COLO668 (cell line): Measurements from ENCODE around the gene ASPHD1.
"Not testable (repeated sequence)": the region's sequence is repeated elsewhere in the genome, so short reads cannot be mapped to it uniquely, and the experiment has no call there.

Experiments
- DNase-seq: peaks from one replicate; lab custom pipeline; 2025; ENCODE audit not compliant: unreplicated experiment; lab: John Stamatoyannopoulos, UW

ASPHD1 gene

DNA sequence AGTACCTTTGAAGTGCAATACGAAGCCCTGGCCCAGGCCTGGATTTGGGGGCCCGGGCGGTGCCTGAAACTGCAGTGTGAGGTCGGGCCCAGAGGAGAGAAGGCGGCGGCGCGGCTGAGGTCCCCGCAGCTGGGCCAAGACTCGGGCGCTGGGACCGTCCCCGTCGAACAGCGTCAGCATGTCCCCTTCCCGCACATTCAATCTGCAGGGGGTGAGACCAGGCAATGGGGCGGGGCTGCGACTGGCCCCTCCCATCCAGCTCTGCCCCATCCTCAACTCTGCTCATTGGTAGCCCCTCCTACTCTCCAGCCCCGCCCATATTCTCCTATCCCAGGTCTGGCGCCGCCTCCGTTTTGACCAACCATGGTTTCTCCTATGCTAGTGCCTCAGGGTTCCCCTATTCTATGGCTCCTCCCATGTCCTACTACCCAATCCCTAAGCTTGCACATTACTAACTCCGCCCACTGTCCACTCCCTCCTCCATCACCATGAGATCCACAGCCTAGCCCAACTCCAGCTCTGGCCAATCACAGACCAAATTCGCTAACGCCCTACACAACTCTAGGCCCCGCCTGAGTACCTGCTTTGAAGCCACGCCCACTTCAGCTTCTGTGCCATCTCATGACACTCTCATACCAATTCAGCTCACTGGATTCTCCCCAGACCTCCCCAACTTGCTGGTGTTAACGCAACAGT lies 22.9 kb upstream of the ASPHD1 start:
- DNase-seq: no peak

DNA sequence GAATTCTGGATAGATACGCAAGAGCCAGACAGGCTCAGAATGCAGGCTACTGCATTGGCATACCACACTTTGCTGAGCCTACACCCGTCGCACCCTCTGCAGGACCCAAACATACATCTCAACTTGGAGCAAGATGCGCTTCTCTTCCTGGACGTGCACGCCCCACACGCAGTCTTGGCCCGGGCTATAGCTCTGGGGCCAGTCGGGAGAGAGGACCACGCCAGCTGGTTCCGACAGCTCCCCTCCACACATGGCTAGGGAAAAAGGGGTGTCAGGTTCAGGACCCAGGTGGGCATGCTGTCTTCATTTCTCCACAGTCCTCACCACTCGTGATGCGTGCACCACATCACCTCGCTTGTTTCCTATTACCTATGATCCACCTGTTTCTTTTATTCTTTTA lies 22.1 kb upstream of the ASPHD1 start:
- DNase-seq: no peak

DNA sequence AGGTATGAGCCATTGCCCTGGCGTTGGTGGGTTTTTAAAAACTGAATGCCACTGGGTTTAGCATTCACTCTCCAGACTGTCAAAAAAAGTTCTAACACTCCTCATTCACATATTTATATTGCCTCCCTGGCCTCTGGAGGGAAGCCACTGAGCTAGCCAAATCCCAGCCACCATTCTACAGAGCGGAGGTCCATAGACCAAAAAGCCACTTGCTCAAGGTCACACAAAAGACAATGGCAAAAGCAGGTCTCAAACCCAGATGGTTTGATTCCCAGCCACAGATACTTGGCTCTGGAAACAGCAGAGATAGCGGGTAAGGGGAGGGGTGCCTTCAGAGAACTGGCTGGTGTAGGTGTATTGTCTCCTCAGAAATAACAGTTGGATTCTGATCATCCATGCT lies 19.2 kb upstream of the ASPHD1 start:
- no peak for DNase-seq

DNA sequence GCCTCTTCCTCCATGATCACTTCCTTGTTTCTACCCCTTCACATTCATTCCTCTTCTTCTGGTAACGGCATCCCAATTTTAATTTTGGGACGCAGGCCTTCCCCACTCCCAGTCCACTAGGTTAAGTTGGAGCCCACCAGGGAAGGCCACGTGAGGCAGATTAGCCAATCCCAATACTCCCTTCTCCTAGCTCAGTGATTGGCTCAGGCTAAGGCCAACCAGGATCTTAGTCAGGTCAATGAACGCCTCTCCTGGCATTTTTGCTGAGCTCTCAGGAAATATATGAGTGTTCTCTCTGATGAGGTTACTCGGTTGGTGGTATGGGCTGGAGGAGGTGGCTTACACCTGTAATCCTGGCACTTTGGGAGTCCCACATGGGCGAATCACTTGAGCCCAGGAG lies 16.3 kb upstream of the ASPHD1 start:
- DNase-seq: no peak

DNA sequence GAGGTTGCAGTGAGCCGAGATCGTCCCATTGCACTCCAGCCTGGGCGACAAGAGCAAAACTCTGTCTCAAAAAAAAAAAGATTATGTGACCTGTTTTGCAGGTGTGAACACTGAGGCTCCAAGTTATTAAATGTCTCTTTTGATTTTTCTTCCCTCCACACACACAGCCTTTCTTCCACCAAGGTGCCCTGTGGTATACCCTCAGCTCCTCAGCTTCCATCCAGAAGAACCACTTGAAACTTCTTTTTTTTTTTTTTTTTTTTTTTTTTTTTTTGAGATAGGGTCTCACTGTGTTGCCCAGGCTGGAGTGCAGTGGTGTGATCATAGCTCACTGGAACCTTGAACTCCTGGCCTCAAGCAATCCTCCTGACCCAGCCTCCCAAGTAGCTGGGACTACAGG lies 10.9 kb upstream of the ASPHD1 start:
- DNase-seq: not testable (repeated sequence)

DNA sequence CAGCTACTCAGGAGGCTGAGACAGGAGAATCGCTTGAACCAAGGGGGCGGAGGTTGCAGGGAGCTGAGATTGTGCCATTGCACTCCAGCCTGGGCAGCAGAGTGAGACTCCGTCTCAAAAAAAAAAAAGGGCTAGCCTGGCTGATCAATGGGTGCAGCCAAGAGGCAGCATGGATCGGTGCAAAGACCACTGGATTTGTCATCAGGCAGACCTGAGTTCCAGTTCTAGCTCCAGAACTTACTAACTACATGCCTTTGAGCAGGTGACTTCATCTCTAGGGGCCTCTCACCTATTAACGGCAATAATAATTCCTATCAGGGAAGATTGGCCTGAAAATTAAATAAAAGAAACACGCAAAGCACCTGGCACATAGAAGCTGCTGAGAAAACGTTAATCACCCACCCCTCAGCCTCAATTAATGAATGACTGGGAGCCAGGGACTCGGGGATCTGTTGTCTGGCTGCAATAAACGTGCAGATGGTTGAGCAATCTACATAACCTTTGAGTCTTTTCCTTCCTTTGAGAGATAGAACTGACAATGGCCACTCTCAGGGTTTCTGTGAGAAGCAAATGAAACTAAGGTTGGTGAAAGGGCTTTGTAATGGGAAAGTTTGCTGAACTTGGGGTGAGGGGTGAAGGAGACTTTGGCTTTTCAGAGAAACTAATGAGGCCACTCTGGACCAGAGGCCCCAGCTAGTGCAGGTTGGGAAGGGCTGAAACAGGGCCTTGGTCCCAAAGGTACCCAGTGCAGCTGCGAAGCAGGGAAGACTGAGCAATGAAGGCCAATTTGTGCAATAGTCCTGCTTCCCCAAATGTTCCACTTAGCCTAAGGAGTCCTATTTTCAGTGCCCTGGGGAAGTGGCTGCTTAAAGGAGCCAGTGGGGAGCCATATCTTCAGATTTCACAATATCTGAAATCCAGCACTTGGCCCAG lies 8.5 kb upstream of the ASPHD1 start:
- DNase-seq: no peak

DNA sequence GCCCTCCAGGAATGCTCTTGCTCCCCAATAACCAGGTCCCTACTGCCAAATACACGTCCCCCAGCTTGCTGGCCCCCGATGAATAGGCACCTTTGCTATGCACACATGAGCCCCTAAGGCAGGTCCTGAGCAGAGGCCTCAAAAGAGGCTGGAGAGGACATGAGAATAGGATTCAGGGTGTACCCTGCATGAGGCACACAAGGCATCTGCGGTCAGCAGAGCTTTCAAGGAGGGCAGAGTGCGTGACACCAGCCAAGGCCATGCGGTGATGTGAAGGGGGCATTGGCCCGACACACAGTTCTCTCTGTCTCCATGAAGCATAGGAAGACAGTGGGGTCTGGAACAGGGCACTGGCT lies 7.9 kb upstream of the ASPHD1 start:
- DNase-seq: no peak

DNA sequence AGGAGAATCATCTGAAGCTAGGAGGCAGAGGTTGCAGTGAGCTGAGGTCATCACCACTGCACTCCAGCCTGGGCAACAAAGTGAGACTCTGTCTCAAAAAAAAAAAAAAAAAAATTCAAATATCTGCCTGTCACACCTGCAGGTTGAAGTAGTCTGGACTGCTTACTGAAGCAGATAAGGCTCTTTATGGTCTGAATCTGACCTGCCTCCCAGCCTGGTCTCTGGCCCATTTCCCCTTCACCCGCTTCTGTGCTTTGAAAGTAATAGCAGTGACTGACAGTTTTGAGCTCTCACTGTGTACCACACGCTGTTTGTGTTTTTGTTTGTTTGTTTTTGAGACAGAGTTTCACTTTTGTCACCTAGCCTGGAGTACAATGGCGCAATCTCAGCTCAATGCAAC lies 6.7 kb upstream of the ASPHD1 start:
- no peak for DNase-seq

DNA sequence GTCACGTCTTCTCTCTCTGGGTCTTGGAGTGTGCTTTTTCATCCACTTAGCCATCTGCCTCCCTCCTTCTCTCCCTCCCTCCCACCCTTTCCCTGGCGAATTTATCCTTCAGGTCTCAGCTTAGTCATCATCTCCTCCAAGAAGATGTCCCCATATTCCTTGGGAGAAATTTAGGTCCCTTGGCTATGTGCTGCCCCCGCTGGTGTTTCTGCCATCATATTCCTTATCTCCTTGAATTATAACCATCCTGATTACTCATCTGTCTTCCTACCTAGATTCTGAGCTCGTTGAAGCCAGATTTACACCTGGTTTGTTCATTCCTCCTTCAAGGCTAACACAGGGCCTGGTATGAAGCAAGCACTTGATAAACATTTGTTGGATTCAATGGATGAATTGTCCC lies 5.9 kb upstream of the ASPHD1 start:
- DNase-seq: no peak

DNA sequence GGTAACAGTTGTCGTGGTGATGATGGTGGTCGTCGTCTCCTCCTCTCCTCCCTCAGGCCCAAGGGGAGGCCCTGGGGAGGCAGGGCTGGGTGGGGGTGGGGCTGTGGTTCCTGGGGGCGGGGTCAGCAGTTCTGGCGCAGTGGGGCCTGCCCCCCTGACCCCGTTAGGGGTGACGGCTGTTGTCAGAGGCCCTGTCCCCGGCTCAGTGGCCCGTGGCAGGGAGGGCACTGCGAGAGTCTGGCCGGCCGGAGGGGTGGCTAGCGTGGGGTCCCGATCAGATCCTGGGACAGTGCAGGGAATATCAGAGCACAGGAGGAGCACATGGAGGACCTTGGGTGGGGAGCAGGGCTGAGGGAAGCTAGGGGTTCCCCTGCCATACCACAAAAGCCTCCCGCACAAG lies 3.4 kb upstream of the ASPHD1 start:
- no peak for DNase-seq

DNA sequence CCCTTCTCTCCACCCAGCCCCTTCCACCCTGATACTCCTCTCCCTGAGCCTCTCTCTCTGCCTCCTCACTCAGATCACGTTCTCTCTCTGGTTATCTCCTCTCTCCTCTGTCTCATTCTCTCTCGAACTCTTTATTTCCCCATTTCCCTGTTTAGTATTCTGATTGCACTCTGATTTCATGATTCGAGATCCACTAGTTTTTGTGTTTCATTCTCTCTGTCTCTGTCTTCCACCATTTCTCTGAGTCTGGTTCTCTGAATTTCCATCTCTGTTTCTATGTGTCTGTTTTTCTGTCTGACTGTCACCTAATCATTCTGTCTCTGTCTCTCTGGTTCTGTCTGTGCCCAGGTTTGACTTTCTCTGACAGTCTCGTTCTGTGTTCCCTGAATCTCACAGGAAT lies 3.0 kb upstream of the ASPHD1 start:
- no peak for DNase-seq

DNA sequence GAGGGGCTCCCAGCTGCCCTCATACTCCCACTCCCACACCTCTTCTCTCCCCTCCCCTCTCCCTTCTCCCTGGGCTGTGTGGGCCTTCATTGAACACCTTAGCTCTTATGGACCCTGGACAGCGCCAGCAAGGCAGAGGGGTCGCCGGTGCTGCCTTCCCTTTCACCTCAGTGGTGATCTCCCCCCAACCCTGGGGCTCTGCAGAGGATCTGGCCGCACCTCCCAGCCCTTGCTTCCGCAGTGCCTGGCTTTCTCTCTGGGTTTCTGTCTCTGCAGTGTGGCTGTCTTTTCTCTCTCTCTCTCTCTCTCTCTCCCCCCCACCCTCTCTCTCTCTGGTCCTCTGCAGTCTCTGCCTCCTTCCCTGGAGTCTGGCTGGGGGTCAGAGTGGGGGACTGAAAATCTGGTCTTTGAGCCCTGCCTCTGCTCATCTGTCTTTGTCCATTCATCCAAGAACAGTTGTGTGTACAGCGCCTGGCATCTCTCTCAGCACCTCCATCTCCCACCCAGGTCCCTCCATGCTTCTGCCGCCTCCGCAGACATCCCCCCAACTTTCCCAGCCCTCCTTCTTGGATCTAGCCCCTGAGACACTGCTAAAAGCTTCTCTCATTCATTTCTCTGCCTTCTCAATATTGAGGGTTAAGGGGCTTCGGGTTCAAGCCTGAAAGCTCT lies 2.0 kb upstream of the ASPHD1 start:
- DNase-seq: no peak

DNA sequence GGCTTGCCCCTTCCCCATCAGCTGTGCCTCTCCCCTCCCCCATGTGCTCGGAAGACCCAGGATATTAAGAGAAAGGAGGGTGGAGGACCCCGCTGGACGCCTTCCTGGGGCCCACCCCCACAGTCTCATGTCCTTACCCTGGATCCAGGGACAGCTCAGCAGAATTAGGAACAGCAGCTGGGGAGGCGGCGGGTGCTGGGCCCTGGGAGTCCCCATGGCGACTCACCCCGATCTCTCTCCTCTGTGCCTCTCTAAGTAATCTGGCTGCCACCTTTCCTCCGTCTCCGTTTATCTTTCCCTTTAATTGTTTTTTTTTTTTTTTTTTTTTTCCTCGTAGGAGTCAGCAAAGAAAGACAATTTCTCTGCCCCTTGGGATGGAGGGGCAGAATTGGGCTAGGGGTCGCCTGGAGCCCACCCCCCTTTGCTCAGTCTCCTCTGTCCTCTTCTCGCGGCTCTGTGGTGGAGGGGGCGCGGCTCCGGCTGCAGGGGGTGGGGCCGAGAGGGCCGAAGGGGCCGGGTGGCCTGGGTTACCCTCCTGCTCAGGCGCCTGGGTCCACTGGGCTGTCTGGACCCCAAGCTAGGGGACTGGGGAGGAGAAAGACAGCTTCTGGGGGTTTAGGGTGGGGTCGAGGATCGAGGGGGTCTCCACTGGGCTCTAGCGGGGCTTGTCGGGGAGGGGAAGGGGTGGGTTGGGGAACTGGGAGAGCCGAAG lies 1.3 kb upstream of the ASPHD1 start:
- DNase-seq: peak; percentile 80

DNA sequence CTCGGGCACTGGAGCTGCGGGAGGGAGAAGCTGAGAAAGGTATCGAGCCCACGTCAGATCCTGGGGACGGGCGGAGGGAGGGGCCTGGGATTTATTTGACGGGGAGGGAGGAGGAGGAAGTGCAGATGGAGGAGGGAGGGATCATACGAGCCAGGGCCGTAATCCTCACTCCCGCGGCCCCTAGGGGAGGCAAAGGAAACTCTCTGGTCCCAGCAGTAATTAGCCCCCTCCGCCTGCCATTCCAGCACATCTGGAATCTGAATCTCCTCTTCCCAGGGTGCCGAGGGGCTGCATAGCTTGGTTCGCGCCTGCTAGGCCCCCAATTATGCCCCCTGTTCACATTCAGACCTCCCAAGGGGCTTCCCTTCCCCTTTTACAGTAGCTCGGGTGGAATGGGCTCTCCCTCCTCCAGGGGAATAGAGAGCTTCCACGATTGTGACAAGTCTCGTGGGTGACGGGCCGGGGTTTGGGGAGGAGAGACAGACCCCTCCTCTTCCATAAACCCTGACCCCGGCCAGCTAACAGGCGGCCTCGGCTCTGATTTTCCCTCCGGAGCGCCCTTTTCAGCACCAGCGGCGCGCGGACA lies 679 bp upstream of the ASPHD1 start, which contains the start of gene SEZ6L2:
TSS of gene SEZ6L2 (minus strand) at position 35 of the 586 bp plus-strand sequence. CDS start 531 bp downstream, outside the sequence.
- peak; percentile 95 for DNase-seq

DNA sequence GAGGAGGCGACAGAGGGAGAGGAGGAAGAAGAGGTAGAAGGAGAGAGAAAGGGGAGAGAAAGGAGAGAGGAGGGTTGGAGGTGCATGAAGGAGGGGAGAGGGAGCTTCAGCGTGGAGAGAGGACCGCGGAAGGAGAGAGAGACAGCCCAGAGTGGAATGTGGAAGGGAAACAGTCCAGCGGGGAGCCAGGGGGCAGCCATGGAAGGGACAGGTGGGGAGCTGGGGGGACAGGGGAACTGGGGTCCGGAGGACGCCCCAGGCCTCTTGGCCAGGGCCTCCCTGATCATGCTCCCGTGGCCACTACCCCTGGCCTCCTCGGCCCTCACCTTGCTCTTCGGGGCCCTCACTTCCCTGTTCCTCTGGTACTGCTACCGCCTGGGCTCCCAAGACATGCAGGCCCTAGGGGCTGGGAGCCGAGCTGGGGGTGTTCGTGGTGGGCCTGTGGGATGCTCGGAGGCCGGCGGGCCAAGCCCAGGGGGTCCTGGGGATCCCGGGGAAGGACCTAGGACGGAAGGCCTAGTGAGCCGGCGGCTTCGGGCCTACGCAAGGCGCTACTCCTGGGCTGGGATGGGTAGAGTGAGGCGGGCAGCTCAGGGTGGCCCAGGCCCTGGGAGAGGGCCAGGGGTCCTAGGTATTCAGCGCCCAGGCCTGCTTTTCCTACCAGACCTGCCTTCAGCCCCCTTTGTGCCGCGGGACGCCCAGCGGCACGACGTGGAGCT lies 759 bp downstream of the ASPHD1 start:
- DNase-seq: peak; percentile 51

DNA sequence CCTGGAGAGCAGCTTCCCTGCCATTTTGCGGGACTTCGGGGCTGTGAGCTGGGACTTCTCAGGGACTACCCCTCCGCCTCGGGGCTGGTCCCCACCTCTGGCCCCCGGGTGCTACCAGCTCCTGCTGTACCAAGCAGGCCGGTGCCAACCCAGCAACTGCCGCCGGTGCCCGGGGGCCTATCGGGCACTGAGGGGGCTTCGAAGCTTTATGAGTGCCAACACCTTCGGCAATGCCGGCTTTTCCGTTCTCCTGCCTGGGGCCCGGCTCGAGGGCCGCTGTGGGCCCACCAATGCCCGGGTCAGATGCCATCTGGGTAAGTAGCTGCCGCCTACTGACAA lies 1.3 kb downstream of the ASPHD1 start:
- peak; percentile 32 for DNase-seq

DNA sequence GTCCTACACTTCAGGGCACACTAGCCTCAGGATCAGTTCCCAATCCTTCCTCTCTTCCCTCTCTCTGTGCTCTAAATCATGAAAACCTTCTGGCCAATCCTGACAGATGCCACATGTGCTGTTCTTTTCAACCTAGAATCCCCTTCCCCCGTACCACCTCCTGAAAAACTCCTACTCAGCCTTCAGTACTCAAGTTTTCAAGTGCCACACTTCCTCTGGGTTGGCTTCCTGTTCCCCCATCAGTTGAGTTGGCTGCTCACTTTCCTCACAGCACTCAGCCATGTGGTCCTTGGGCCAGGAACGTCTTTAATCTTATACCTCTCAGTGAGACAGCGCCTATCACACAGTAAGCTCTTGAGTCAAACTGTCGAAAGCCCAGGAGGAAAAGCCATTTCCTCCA lies 3.3 kb downstream of the ASPHD1 start:
- DNase-seq: no peak

DNA sequence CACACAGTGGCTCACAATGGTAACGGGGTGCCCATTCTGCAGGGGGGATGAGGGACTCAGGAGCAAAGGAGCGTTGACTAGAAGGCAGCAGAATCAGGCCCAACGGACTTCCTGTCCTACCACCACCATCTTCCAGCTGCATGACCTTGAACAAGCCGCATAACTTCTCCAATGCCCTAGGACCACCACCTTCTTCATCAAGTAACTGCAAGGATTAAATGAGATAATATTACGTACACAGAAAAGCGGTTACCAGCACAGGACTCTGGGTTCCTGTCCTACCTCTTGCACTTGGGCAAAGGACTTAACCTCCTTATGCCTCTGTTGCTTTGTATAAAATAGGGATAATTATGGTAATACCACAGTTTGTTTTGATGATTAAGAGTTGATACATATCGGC lies 4.7 kb downstream of the ASPHD1 start:
- DNase-seq: no peak

DNA sequence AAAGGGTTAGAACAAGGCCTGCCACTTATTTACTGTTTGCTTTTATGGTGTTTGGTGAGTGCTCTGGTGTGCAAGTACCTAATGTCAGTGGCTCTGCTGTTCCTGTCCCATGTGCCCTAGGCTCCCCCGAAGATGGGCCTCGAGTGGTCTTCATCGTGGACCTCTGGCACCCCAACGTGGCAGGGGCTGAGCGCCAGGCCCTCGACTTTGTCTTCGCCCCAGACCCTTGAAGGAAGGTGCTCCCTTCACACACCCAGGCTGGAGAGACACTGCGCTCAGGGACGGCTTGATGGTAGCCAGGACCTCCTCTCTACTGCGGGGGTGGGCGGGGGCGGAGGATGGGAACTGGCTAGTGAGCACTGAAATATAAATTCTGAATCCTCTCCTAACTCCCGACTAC lies 5.4 kb downstream of the ASPHD1 start:
- no peak for DNase-seq

DNA sequence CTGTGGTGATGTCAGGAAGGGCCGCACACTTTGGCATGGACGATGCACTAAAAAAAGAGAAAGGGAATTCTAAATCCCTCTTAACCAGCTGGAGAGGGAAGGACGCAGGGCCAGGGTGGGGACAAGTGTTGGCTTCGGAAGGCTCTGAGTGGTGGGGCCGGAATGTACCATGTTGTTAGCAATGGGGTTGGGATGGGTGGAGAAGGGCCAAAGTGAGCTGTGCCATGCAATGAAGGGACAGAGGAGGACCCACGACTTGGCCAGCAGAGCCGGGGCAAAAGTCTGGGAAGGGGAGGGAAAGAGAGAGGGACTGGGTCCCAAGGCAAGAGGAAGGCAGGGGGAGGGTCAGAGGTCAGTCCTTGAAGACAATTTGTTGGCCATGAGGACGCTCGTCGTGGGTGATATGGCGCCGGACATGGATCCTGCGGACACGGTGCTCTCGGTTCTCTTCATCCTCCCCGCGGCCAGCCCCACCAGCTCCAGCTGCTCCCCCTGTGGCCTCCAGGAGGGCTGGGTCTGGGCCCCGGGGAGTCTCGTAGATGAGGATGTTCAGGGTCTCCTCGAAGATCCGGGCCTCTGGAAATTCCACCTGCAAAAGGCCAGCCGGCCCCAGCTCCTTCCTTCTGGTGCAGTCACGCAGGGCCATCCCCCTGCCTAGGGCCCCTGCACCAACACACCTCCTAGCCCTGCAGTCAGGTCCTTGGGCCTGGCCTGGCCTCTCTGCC lies 6.4 kb downstream of the ASPHD1 start:
- no peak for DNase-seq
